Esophagus muscularis mucosa (tissue), 3 donors: ENCODE results near the gene DENND2D.

Experiments
- POLR2A ChIP-seq: fragments of 450-650 bp; IDR thresholded peaks from one replicate; pipeline ENCODE4 v1.6.1; 2017; ENCODE audit warnings: antibody characterized with exemption, moderate library complexity, mild to moderate bottlenecking, low read depth
- TF ChIP-seq, protein P1 (sequence below), 3 experiments: fragments of 200-600 bp in 2 of 3; fragments of 450-650 bp in 1 of 3; sonication (generic) in 2 of 3; IDR thresholded peaks; one replicate each; pipeline ENCODE4 v1.5.1; 2017 to 2019; ENCODE audit warnings: antibody characterized with exemption in 3 of 3, mild to moderate bottlenecking in 2 of 3, moderate library complexity in 1 of 3

GRCh38 chr1:111199329-111199728, 1.1 kb downstream of the DENND2D start:
- TF ChIP-seq, protein P1, sequence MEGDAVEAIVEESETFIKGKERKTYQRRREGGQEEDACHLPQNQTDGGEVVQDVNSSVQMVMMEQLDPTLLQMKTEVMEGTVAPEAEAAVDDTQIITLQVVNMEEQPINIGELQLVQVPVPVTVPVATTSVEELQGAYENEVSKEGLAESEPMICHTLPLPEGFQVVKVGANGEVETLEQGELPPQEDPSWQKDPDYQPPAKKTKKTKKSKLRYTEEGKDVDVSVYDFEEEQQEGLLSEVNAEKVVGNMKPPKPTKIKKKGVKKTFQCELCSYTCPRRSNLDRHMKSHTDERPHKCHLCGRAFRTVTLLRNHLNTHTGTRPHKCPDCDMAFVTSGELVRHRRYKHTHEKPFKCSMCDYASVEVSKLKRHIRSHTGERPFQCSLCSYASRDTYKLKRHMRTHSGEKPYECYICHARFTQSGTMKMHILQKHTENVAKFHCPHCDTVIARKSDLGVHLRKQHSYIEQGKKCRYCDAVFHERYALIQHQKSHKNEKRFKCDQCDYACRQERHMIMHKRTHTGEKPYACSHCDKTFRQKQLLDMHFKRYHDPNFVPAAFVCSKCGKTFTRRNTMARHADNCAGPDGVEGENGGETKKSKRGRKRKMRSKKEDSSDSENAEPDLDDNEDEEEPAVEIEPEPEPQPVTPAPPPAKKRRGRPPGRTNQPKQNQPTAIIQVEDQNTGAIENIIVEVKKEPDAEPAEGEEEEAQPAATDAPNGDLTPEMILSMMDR (IDR thresholded peaks at IDR 0.05) = no peak
- no peak for TF ChIP-seq POLR2A
